Colon (tissue), 2 donors: Measurements from ENCODE around the gene MAPRE2.
"Not testable (repeated sequence)": the region's sequence is repeated elsewhere in the genome, so short reads cannot be mapped to it uniquely, and the experiment has no call there.

Experiments
- FAIRE-seq: peaks from 2 replicates; lab custom pipeline; 2012; peaks lifted over from hg19 to GRCh38; lab: Jason Lieb, UNC
- donor health status: control.
- donor health status: control.

Gene MAPRE2

DNA sequence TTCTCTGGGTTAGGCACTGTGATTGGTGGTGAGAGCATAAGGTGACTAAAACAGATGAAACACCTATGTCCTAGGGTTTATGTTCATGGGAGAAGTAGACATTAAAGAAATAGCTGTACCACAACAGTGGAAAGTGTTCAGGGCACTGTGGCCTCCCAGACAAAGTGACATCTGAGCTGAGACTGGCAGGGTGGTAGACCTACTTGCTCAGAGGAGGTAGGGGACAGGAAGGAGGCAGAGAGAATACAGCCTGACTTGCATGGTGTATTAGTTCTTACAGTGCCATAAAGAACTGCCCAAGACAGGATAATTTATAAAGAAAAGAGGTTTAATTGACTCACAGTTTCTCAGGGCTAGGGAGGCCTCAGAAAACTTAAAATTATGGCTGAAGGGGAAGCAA lies 82.6 kb downstream of the MAPRE2 start:
- FAIRE-seq = no peak

DNA sequence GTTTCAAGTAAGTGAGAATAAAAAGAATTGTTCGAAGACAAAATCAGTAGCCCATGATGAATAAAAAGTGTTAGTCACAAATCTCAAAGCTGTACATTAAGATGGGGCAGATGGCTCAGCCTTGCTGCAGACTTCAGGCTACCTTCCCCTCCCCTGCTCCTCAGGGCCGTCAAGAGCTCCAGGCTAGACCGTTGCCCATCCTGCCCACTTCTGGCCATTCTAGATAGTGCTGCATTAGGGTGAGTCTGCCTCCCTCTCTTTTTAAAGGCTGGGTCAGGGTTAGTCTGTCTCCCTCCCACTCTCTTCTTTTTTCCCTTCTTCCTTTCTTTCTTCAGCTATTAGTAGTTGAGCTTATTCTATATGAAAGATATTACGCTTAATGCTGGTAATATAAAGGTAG lies 86.0 kb downstream of the MAPRE2 start:
- no peak for FAIRE-seq

DNA sequence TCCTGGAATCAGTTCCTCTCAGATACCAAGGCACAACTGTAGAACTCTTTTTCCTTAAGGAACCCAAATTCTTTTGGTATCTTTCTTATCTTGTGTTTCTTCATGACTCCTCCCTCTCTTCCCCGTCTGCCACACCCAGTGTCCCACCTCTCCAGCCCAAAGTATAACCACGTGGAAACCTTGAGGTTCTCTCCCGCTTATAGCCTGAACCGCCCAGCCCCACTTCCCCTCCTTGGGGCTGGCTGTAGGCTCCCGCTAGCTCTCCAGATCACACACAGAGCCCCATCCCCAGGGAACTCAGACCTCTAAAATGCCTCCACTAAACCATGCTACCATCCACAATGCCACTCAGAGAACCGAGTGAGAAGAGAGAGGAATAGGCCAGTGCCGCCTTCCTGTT lies 87.5 kb downstream of the MAPRE2 start:
- FAIRE-seq = no peak

DNA sequence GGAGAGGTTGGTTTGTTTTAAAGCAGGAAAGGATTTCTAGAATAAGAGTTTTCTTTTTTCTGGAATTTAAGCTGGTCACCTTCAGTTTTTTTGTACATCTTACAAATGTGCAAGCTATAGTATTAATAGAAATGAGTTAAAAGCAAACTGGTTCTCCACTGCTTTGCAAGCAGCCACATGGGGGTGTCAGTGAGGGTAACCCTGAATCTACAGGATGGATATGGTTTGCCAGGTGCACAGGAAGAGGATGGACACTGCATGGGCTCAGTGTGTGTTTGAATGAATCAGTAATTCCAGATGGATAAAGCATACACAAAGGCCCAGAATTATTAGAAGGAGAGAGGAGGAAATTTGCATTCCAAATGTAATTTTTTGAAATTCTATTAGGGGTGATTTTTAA lies 89.0 kb downstream of the MAPRE2 start:
- FAIRE-seq = no peak

DNA sequence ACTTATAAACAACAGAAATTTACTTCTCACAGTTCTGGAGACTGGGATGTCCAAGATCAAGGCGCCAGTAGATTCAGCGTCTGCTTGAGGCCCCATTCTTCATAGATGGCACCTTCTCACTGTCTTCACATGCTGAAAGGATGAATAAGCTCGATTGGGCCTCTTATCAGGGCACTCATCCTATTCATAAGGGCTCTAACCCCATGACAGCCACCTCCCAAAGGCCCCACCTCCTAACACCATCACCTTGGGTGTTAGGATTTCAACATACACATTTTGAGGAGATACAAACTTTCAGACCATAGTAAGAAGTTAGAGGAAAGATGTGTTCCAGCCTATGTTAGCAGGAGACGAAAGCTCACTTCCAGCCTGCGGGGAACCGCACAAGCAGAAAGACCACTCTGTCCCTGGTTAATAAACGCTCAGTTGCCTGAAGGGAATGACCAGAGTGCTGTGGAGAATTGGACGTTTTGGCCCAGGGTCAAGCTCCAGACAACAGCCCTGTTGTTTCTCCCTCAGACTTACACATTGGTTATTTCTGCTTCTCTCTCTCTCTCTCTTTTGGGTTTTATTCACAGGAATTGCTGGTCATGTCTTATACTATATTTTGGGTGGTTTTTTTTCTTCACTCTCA lies 90.3 kb downstream of the MAPRE2 start:
- no peak for FAIRE-seq

DNA sequence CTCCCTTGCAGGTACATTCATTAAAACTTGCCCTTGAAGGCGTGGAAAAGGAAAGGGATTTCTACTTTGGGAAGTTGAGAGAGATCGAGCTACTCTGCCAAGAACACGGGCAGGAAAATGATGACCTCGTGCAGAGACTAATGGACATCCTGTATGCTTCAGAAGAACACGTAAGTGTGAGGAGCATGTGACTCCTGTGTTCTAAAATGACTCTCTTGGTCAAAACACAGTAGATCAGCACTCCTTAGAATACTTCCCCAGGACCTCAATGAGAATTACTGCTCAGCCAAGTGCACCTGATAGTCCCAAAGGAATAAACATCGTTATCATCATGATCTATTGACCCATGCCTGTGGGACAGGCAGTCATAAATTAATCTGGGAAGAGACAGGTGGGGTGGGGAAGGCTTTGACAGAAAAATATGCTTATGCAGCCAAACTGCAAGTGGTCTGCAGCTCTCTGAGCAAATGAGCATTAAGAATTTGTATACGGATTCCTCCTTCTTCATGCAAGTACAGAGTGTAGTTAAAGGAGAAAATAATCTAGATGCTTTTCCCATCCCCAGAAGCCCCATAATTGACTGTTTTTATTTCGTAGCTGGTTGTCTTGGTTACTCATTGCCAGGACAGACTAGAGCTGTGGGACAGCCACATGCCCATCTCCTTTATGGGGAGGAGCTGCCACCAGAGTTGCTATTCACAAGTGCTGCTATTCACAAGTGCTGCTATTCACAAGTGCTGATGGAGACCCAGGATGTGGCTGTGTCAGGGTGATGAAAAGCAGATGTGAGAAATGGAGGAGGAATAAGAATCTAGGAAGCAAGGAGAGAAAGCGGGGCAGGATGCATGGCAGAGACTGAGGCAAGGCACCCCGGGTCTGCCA lies 91.0 kb downstream of the MAPRE2 start:
- FAIRE-seq = no peak

DNA sequence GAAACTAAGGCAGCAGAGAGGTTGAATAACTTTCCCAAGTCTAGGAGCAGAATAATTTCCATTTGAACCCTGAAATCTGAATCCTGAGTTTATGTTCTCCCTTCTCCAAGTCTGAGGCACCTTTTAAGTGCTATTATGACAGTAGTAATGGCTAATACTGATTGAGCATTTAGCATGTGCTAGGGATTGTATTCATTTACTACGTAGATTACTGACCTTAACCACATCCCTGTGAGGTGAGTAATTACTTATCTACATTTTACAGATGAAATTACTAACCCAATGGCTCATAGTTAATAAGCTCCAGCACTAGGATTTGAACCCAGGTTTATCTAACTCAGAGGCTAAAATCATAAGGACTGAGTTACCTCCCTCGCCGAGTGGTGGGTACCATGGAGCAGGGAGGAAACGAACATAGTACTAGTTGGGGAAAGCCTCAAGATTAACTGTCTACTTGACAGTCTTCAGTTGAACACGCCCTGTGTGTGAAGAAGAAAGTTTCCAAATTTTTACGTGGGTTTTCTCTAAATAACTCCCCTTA lies 93.0 kb downstream of the MAPRE2 start:
- FAIRE-seq = no peak

DNA sequence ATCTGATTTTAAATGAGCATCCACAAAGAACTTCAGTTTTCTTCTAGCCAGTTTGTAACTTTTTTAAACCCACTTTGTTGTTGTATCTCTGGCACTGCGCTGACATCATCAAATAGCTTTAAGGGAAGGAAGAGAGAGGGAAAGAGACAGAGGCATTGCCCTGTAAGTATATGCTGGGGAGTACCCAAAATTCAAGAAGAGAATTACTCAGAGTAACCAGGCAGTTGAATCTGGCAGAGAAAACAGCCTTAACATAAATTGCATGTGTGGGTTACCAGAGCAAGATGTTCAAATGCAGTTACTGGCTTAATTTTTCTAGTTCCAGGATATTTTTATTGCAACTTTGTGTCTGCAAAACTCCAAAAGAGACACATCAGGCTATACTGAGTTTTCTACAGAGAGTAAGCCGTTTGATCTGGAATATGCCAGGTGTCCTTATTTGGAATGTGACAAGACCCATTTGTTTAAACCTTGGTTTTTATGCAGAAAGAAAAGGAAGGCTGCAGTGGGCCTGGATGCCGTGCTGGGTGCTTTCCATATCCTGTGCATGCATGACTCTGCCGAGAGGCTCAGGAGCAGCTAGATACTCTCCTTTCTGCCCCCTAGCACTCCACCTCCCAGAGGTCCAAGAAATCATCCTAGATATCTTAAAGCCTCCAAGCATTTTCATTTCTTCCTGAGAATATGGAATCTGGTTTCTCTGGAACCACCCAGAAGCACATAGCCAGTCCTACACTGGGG lies 93.7 kb downstream of the MAPRE2 start:
- FAIRE-seq = no peak

DNA sequence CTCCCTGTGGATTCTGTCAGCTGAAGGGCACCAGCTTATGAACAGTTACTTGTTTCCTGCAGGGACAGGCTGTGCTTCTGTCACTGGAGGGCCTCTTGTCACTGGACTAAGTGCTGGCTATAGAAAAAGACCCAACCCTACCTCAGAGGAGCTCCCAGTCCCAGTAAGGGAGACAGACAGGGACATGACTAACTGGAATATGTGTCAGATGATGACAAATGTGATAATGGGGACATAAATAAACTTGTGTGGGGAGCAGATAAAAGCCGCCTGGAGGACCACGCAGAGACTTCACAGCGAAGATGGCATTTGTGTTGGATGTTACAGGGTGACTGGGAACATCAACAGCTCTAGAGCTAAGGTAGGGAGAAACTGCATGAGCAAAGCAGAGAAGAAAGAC lies 95.0 kb downstream of the MAPRE2 start:
- FAIRE-seq = no peak

DNA sequence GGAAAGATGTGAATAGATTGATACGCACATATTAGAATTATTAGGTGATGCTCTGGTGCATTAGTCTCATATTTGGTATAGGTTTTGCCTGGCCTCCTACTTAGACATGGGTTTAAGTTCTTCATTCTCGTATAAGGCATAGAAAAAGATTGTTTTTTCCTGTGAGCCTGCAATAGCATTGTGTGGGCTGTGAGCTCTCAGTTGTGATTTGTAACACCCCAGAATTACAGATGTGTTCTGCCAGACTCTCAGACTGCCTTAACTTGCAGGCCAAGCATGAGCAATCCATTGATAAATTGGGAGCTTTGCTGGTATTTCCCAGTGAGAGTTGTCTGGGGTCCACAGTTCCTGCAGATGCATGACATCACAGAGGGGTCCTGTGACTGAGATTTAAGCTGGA lies 95.7 kb downstream of the MAPRE2 start:
- no peak for FAIRE-seq

DNA sequence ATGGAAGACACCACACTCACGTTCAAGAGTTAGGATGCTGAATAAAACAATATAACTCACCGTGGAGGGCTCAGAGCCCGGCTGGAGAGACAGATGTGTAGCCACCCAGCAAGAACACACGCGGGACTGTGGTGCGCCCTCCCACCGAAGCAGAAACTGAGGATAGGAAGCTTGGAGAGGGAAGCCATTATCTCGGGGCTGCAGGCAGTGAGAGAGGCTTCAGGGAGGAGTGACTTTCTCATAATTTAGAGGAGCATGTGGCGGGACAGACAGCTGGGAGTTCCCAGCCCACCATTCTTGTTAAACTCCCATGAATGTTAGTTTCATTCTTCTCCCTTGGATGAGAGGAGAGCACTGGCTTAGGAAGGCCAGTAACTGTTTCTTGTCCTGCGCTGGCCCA lies 96.4 kb downstream of the MAPRE2 start:
- FAIRE-seq = no peak

DNA sequence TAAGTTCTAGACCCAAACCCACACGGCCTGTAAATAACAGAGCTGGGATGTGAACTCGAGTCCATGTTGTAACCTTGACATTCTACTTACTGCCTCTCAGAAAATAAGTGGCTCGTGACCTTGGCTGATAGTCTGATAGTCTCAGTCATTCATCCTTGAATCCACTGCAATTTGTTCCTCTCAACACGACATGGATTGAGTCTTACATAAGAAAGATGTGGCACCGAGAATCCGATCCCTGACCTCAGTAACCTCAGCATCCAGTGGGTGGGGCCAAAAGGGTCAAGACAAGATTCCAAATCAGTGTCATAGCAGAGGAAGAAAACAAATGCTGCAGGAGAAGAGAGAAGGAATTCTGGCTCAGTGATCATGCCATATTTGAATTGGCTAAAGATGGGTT lies 97.6 kb downstream of the MAPRE2 start:
- FAIRE-seq = no peak

DNA sequence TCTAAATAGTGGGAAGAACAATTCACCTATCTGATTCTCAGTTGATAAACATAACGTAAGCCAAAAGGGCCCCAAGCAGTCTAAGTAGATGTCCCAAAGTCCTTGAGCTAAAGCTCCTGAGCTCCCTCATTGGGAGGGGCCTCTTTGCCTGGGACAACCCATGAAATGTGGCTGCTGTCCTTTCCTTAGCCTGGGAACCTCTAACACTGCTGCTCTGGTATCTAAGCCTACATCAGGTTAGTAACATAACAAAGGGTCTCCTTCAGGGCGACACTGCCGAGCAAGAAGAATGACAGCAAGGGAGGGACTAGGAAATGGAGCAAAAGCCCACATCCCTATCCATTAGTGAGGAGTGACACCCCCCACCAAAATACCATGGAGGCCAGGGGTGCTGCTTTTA lies 98.3 kb downstream of the MAPRE2 start:
- FAIRE-seq = no peak

DNA sequence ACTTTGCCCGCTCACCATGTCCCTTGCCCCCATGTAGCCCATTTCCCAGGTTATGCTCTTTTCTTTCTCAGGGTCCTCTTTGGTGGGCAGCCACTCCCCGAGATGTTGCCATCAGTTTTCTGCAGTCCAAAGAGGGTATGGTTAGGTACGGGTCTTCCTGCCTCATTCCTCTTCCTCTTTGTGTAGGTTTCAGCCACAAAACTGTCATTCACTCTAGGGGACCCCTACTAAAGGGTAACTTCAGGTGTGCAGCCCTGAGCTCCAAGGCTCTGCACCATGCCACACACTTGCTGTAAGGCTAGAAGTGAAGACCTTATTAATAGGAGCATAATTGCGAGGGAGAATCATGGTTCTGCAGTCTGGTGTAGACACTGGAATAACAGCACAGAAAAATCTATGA lies 99.9 kb downstream of the MAPRE2 start:
- no peak for FAIRE-seq

DNA sequence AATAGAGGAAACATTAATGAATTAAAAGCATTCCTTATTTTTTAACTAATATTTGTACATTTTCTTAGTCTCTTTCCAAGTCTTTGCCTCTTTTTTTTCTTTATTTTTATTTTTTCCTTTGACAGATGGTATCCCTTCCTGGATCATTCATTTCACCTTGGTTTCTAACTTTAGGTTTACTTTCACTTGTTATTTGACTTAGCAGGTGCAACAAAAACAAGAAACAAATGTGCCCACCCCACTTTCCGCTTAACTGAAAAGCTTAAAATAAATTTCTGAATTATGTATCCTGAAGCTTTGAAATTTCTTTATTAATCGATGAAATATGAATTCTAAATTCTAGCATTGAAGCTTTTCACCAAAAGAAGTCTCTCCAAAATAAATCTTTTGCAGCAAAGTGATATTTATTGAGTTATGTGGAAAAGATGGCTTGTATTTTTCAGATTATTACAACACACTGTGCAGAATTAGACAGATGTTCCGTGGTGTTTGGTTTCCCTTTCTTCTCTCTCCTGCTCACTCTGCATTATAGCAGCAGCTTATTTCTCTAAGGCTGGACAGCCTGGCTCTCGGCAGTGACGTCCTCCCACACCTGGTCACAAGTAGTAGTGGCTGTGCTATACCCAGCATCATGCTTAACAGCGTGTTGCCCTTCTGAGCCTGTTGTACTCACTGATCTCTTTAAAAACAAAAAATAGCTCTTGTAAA lies 100.5 kb downstream of the MAPRE2 start:
- no peak for FAIRE-seq

DNA sequence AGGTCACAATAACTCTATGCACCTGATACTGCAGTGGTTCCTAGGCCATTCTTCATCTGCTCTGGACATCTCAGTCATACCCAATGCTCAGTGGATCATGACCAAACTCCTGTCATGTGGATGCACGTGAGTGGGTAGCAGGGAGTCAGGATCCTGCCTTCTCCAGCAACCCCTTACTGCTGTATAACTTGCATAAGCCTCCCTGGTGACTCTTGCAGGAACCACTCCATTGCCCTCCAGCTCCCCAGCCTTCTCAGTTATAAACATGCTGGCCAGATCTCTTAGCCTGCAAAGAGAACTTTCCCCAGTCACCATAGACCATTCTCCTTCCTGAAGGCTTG lies 101.0 kb downstream of the MAPRE2 start:
- FAIRE-seq = no peak

DNA sequence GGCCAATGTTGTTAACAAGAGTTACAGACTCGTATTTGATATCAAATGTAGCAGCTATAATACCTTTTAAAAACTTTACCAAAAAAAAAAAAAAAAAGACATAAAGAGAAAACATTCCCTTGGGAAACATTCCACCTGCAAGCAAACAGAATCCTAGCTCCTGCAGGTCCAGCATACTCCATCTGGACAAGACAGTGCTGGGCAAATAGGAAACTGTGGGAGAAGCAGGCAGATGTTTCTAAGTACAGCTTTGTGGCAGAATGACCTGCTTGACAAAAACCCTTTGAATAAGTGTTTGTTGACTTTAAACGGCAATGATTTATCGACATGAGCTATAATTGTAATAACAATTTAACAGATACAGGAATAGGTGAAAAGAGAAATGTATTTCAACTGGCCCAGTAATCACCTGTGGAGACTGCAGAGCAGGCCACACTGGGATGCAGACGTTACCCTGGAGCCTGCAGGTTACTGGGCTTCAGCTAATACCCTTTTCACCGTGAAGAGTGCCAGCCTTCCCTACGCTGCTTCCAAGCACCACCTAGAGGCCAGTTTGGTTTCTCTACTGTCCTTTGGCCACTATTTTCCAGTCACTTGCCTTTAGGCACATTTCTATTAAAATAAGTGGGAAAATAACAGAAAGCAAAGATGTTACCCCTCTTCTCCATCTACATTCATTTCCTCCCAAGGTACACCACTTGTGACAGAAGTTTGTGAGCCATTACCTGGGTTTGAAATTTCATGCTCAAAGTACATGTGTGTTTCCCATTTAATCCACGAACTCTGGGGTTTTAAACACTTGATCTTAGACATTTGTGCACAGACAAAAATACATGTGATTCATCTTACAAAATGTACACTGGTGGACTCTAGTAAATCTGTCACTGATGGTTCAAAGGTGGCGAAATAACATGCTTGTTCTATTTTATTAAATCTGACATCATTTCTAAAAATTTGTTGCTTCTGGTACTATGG lies 102.7 kb downstream of the MAPRE2 start:
- FAIRE-seq = no peak

DNA sequence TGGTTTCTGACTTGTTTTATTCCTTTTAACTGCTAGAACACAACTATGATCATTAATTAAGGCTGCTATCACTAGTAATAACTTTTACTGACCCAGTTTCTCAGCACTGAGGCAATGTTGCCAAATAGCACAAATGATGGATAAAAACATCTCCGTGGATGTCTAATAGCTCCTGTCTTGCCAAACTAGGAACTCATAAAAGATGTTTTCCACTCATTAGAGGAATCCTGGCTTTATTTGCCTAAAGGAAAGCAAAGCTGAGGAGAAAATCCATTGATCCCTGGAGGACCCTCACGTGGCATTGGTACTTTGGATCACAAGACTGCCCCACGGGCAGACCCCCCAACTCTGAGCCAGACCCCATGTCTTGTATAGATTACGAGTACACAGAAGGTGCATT lies 103.5 kb downstream of the MAPRE2 start:
- FAIRE-seq = no peak

DNA sequence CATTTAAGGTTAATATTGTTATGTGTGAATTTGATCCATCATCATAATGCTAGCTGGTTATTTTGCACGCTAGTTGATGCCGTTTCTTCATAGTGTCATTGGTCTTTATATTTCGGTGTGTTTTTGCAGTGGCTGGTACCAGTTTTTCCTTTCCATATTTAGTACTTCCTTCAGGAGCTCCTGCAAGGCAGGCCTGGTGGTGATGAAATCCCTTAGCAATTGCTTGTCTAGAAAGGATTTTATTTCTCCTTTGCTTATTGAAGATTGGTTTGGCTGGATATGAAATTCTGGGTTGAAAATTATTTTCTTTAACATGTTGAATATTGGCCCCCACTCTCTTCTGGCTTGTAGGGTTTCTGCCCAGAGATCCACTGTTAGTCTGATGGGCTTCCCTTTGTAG lies 109.0 kb downstream of the MAPRE2 start:
- FAIRE-seq = not testable (repeated sequence)

DNA sequence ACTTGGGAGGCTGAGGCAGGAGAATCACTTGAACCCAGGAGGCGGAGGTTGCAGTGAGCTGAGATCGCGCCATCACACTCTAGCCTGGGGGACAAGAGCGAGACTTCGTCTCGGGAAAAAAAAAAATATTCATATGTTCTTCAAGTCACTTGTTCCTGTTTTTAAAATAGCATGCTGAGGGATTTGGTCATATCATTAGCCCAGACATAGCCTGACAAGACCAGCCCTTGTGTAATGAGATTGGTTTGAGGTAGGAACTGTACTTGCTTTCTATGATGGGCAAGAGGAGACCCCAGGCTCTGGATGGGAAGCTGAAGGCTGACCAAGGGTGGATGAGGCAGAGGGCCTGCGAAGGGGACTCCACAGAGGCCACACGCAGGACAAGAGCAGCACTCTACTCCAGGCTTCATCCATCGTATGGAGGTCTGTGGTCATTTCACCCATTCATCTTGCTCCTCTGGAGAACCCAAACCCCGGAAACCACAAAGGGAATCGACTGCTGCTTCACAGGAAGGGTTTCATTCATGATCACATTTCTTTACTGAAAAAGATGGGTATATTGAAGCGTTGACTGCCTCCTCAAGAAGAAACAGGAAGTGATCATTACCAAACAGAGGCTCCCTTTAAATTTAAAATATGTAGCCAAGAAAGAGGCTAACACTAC lies 112.5 kb downstream of the MAPRE2 start:
- no peak for FAIRE-seq
